ENCODE results near the gene FOXF2.
A peak's percentile ranks its signal among the peaks of the same experiment; 100 is the strongest.

The FOXF2 gene

GRCh38 chr6:1378065-1379016 is 11.0 kb upstream of the FOXF2 start:
- DNase-seq (ENCODE audit: low read depth): no peak

- no peak for DNase-seq (ENCODE audit: low read depth)
Measured at GRCh38 chr6:1379017-1379787, 10.2 kb upstream of the FOXF2 start.

GRCh38 chr6:1379788-1380147 is 9.6 kb upstream of the FOXF2 start:
- no peak for DNase-seq (ENCODE audit: low read depth)

- no peak for DNase-seq (ENCODE audit: low read depth)
Measured at GRCh38 chr6:1380625-1381427, 8.6 kb upstream of the FOXF2 start.

- peak; percentile 30 for DNase-seq (ENCODE audit: low read depth)
Measured at GRCh38 chr6:1381481-1382330, 7.7 kb upstream of the FOXF2 start.

- no peak for DNase-seq (ENCODE audit: low read depth)
Measured at GRCh38 chr6:1382331-1382882, 7.0 kb upstream of the FOXF2 start.

- no peak for DNase-seq (ENCODE audit: low read depth)
Measured at GRCh38 chr6:1382883-1383728, 6.3 kb upstream of the FOXF2 start.

- no peak for DNase-seq (ENCODE audit: low read depth)
Measured at GRCh38 chr6:1383729-1384548, 5.4 kb upstream of the FOXF2 start.

- no peak for DNase-seq (ENCODE audit: low read depth)
Measured at GRCh38 chr6:1384549-1385128, 4.7 kb upstream of the FOXF2 start.

- no peak for DNase-seq (ENCODE audit: low read depth)
Measured at GRCh38 chr6:1385129-1386037, 4.0 kb upstream of the FOXF2 start.

- no peak for DNase-seq (ENCODE audit: low read depth)
Measured at GRCh38 chr6:1386038-1386709, 3.2 kb upstream of the FOXF2 start.

GRCh38 chr6:1387538-1387875 is 1.9 kb upstream of the FOXF2 start:
- no peak for DNase-seq (ENCODE audit: low read depth)

- no peak for DNase-seq (ENCODE audit: low read depth)
Measured at GRCh38 chr6:1387876-1388629, 1.3 kb upstream of the FOXF2 start.

- no peak for DNase-seq (ENCODE audit: low read depth)
Measured at GRCh38 chr6:1388630-1389368, 577 bp upstream of the FOXF2 start.

GRCh38 chr6:1390133-1390945 is 963 bp downstream of the FOXF2 start:
- no peak for DNase-seq (ENCODE audit: low read depth)

Data from T follicular helper cell (primary cell).